BE2C (cell line): ENCODE measurements around the gene PUM2.
"Not testable (repeated sequence)": the region's sequence is repeated elsewhere in the genome, so short reads cannot be mapped to it uniquely, and the experiment has no call there.

Source experiments
- DNase-seq: peaks from one replicate; pipeline ENCODE4 v3.0.0-alpha.2; 2020
- H3K27me3 ChIP-seq: fragments of 250-450 bp; sonication (Bioruptor Pico); 2 replicates; pipeline ENCODE4 v1.5.1; 2020; ENCODE audit warnings: mild to moderate bottlenecking
- H3K36me3 ChIP-seq: fragments of 250-450 bp; sonication (Bioruptor Pico); 2 replicates; pipeline ENCODE4 v1.5.1; 2020; ENCODE audit warnings: mild to moderate bottlenecking
- H3K4me1 ChIP-seq: fragments of 250-450 bp; sonication (Bioruptor Pico); 2 replicates; pipeline ENCODE4 v1.5.1; 2020
- H3K4me3 ChIP-seq: 2 replicates; pipeline ENCODE4 v1.5.1; 2011; ENCODE audit warnings: low read depth, low read length
- H3K9me3 ChIP-seq: fragments of 250-450 bp; sonication (Bioruptor Pico); 2 replicates; pipeline ENCODE4 v1.5.1; 2020
- TF ChIP-seq, protein P1 (sequence below): IDR thresholded peaks from 2 replicates; pipeline ENCODE4 v1.5.1; 2012; ENCODE audit warnings: mild to moderate bottlenecking, low read depth, low read length

The PUM2 gene

DNA sequence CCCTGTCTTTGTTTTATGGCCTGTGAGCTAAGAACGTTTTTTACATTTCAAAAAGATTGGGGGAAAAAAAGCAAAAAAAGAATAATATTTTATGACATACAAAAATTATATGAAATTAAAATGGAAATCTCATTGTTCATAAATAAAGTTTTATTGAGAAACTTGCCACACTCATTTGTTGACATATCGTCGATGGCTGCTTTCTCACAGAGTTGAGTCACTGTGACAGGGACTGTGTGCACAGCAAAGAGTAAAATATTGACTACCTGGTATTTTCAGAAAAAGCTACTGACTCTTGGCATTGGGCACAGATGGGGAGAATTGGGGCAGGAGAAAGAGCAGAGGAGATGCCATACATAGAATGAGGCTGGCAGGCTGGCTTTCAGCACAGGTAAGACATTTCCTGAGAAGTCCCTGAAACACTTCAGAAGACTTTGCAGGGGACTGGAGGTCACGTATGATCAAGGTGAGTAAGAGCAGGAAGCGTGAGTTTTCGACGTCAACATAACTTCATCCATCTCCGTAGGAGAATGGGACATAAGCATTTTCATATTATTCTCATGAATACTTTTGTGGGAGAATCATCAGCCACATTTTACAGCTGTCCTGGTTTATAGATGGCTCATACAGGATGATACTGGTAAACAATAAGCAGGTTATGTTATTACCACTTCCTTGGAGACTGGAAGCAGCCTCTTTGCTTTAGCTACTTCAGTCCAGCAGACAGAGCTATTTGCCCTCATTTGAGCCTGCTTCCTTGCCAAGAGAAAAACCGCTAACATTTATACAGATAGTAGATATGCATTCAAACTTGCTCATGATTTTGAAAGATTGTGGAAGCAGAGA is 32.5 kb upstream of the PUM2 start:
- no peak for DNase-seq
- Histone ChIP-seq H3K27me3 (no peaks in the 10 kb centered on the region), H3K9me3 (no peaks in the 10 kb centered on the region), H3K36me3 (no peaks in the 10 kb centered on the region), H3K4me3 (no peak overlapping the region), H3K4me1 (peaks cover 16% of the 10 kb centered on the region)
- TF ChIP-seq, protein P1, sequence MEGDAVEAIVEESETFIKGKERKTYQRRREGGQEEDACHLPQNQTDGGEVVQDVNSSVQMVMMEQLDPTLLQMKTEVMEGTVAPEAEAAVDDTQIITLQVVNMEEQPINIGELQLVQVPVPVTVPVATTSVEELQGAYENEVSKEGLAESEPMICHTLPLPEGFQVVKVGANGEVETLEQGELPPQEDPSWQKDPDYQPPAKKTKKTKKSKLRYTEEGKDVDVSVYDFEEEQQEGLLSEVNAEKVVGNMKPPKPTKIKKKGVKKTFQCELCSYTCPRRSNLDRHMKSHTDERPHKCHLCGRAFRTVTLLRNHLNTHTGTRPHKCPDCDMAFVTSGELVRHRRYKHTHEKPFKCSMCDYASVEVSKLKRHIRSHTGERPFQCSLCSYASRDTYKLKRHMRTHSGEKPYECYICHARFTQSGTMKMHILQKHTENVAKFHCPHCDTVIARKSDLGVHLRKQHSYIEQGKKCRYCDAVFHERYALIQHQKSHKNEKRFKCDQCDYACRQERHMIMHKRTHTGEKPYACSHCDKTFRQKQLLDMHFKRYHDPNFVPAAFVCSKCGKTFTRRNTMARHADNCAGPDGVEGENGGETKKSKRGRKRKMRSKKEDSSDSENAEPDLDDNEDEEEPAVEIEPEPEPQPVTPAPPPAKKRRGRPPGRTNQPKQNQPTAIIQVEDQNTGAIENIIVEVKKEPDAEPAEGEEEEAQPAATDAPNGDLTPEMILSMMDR = no peak

DNA sequence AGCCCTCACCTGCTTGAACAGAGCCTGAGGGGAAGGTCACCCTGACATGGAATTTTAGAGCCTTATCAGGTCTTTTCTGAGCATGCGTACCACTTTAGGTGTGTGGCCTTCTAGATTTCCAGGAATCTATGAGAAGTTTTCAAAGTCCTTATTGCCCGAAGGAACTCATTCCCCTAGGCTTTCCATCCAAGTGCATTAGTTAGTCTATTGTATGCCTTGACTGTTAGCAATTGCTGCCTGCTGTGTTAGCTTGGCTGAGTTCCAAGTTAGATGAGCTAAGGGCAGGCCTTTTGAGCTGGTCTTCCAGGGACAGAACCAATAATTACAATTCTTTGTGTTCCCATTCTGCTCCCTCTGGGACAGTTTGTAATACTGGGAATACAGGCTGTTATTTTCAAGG is 30.8 kb upstream of the PUM2 start:
- peak; percentile 63 for DNase-seq
- Histone ChIP-seq H3K36me3 (no peaks in the 10 kb centered on the region), H3K4me3 (no peak overlapping the region), H3K27me3 (no peaks in the 10 kb centered on the region), H3K9me3 (no peaks in the 10 kb centered on the region), H3K4me1 (peaks cover 16% of the 10 kb centered on the region)
- TF ChIP-seq, protein P1 = no peak

DNA sequence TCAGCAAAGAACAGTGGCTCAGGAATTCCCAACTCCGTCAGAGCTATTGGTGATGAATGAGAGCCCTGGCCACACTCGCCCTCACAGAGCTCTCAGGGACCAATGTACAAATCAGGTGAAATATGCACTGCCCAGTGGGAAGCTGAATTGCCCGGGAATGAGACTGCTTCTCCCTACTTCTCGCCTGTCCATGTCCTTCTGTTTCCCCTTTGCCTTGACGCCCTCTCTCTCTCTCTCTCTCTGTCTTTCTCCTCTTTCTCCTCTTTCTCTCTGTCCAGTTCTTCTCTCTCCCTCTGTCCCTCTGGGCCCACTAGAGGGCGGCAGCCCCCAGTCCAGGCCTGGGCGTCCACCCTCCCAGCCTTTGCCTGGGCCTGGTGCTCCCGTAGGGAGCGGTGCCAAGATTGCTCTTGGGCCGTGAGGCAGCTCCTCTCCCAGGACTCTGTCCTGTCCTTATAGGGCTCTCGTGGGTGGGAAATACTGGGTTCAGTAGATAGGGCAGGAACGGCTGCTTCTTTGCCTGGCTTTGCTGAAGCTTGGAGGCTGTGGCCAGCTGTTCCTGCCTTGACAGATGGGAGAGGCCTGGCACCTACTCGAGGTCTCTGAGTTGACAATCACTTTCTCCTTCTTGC is 28.4 kb upstream of the PUM2 start:
- Histone ChIP-seq H3K4me1 (peaks cover 16% of the 10 kb centered on the region), H3K27me3 (no peaks in the 10 kb centered on the region), H3K36me3 (no peaks in the 10 kb centered on the region), H3K4me3 (no peak overlapping the region), H3K9me3 (no peaks in the 10 kb centered on the region)
- peak; percentile 94 for DNase-seq
- TF ChIP-seq, protein P1 = peak; percentile 96

DNA sequence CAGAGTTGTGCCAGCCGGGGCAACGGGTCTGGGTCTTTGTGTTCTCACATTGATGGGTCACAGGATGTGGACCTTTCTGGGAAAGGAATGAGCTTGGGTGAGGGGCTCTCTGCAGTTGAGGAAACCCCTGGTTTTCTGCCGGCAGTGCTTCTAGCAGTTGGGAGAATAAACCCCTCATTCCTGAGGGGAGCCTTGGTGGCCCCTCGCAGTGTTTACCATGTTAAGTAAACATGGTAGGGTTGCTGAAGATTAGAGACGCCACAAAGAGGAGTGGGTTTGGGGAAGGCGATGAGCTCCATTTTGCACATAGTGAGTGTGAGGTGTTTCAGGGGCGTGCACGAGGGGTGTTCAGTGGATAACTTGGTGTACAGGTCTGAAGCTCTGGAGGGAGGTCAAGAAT is 27.7 kb upstream of the PUM2 start:
- Histone ChIP-seq H3K27me3 (no peaks in the 10 kb centered on the region), H3K9me3 (no peaks in the 10 kb centered on the region), H3K4me1 (peaks cover 14% of the 10 kb centered on the region), H3K36me3 (no peaks in the 10 kb centered on the region), H3K4me3 (no peak overlapping the region)
- TF ChIP-seq, protein P1 = no peak
- DNase-seq = no peak

DNA sequence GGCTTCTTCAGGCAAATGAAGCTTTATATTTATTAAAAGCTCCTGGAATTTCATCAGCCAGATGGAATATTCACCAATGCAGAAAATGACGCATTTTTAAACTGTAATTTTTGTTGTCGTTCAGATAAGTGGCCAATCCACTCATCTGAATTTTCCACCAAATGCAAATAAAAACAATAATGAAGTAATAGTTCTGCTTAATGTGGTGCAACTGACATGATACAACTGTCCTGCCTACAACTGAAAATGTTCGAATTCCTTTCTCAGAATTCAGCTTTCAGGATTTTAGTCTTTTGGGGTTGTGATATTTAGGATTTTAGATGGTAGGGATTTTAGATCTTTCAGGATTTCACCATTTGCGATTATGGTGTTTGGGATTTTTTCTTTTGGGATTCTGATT is 27.1 kb upstream of the PUM2 start:
- Histone ChIP-seq H3K27me3 (no peaks in the 10 kb centered on the region), H3K4me1 (peaks cover 13% of the 10 kb centered on the region), H3K36me3 (no peaks in the 10 kb centered on the region), H3K4me3 (no peak overlapping the region), H3K9me3 (no peaks in the 10 kb centered on the region)
- no peak for DNase-seq
- TF ChIP-seq, protein P1 = no peak

DNA sequence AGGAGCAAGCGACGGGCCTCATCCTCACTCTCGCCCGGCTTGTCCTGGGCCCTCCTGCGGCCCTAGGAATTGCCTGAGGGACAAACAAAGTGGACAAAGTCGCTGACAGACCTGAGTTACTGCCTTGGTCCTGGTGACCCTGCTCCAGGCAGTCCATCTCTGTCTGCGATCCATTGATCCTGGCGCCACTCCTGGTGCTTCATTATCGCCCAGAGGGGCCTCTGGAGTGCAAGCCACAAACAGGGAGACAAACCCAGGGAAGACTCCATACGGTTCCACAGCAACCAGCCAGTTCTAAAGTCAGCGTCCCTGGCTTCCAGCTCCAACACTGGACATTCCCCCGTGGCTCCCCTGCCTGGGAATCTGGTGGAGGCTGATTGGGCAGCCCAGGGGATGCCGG is 24.3 kb upstream of the PUM2 start:
- not testable (repeated sequence) for H3K4me1 ChIP-seq

More for the DNA sequence above, 24.3 kb upstream of the PUM2 start:
- not testable (repeated sequence) for DNase-seq, H3K4me3 ChIP-seq, H3K36me3 ChIP-seq, H3K27me3 ChIP-seq, H3K9me3 ChIP-seq
